SU-DHL-6 (cell line): ENCODE measurements around the gene ZNF175.

ENCODE experiments used
- H2AFZ ChIP-seq: fragments of 200-600 bp; sonication (generic); 2 replicates; pipeline ENCODE4 v1.6.1; 2014; ENCODE audit warnings: low read depth, mild to moderate bottlenecking, moderate library complexity, mixed read lengths, antibody characterized with exemption, low read length; ENCODE audit not compliant: severe bottlenecking
- H3F3A ChIP-seq: fragments of 200-600 bp; shearing (Covaris generic); 2 replicates; pipeline ENCODE4 v1.6.0; 2016; ENCODE audit warnings: antibody characterized with exemption, mild to moderate bottlenecking; ENCODE audit not compliant: insufficient read depth
- H3K27ac ChIP-seq: fragments of 200-600 bp; sonication (generic); 2 replicates; pipeline ENCODE4 v1.5.1; 2016; ENCODE audit warnings: low read depth, mild to moderate bottlenecking, low read length, moderate library complexity, mixed read lengths
- H3K27me3 ChIP-seq: fragments of 200-600 bp; sonication (generic), shearing (Covaris generic); 2 replicates; pipeline ENCODE4 v1.6.0; 2014; ENCODE audit warnings: mild to moderate bottlenecking, low read length
- H3K36me3 ChIP-seq: fragments of 200-600 bp; sonication (generic); 2 replicates; pipeline ENCODE4 v1.6.1; 2014; ENCODE audit warnings: mild to moderate bottlenecking, low read length, mixed read lengths
- H3K4me2 ChIP-seq: fragments of 300-600, 200-600 bp; shearing (Covaris generic), sonication (generic); 2 replicates; pipeline ENCODE4 v1.6.0; 2014; ENCODE audit warnings: low read length, low read depth, mild to moderate bottlenecking; ENCODE audit not compliant: poor library complexity, severe bottlenecking
- H3K4me3 ChIP-seq: fragments of 200-600 bp; sonication (generic); 2 replicates; pipeline ENCODE4 v1.5.1; 2014; ENCODE audit warnings: antibody characterized with exemption, low read length, mild to moderate bottlenecking, mixed read lengths; ENCODE audit not compliant: insufficient read depth, poor library complexity, severe bottlenecking
- H3K79me2 ChIP-seq: fragments of 200-600 bp; sonication (generic); 2 replicates; pipeline ENCODE4 v1.6.1; 2014; ENCODE audit warnings: mild to moderate bottlenecking, low read length, moderate library complexity; ENCODE audit not compliant: insufficient read depth
- H3K9ac ChIP-seq: fragments of 200-600 bp; sonication (generic); 2 replicates; pipeline ENCODE4 v1.7.0; 2014; ENCODE audit warnings: mild to moderate bottlenecking, low read length
- H3K9me2 ChIP-seq: fragments of 200-600 bp; sonication (generic); replicated peaks from 2 replicates; pipeline ENCODE4 v1.6.1; 2014; ENCODE audit warnings: low read length; ENCODE audit not compliant: insufficient read depth
- H3K9me3 ChIP-seq: fragments of 200-600 bp; sonication (generic); 2 replicates; pipeline ENCODE4 v1.6.1; 2014; ENCODE audit warnings: low read length, mixed read lengths; ENCODE audit not compliant: insufficient read depth
- H4K20me1 ChIP-seq: fragments of 200-600 bp; sonication (generic); 2 replicates; pipeline ENCODE4 v1.6.1; 2014; ENCODE audit warnings: low read depth, mild to moderate bottlenecking, antibody characterized with exemption, low read length, moderate library complexity, mixed read lengths
- CTCF ChIP-seq: fragments of 200-600 bp; sonication (generic); IDR thresholded peaks from one replicate; pipeline ENCODE4 v1.5.1; 2017; ENCODE audit warnings: antibody characterized with exemption, mild to moderate bottlenecking, low read length, moderate library complexity; ENCODE audit not compliant: insufficient read depth, poor library complexity, severe bottlenecking
- EZH2phosphoT487 ChIP-seq: fragments of 200-600 bp; sonication (generic), shearing (Covaris generic); conservative IDR thresholded peaks from 2 replicates; pipeline ENCODE4 v1.6.1; 2018; ENCODE audit warnings: mild to moderate bottlenecking, antibody characterized with exemption, low read length, moderate library complexity, mixed read lengths

Gene ZNF175

GRCh38 chr19:51568456-51568855, 2.6 kb upstream of the ZNF175 start:
- H3K9me2 ChIP-seq = no peaks in the 10 kb centered on the region
- no peaks in the 10 kb centered on the region for H3F3A ChIP-seq
- no peaks in the 10 kb centered on the region for H3K27me3 ChIP-seq
- no peak overlapping the region for H3K9ac ChIP-seq
- no peaks in the 10 kb centered on the region for H3K9me3 ChIP-seq
- H2AFZ ChIP-seq = no peak overlapping the region
- H3K36me3 ChIP-seq = no peaks in the 10 kb centered on the region
- H4K20me1 ChIP-seq = no peaks in the 10 kb centered on the region
- TF ChIP-seq EZH2phosphoT487 = no peak
- TF ChIP-seq CTCF = no peak
- H3K4me3 ChIP-seq = no peak overlapping the region
- no peak overlapping the region for H3K4me2 ChIP-seq
- H3K79me2 ChIP-seq = no peaks in the 10 kb centered on the region
- H3K27ac ChIP-seq = no peak overlapping the region

GRCh38 chr19:51571599-51571998, 516 bp downstream of the ZNF175 start:
- Histone ChIP-seq H3K79me2 (no peaks in the 10 kb centered on the region), H3K9me3 (no peaks in the 10 kb centered on the region), H3K9ac (no peak overlapping the region), H3K9me2 (no peaks in the 10 kb centered on the region), H4K20me1 (no peaks in the 10 kb centered on the region), H3K4me3 (no peak overlapping the region), H3K36me3 (no peaks in the 10 kb centered on the region), H3K27me3 (no peaks in the 10 kb centered on the region), H3K27ac (no peak overlapping the region), H2AFZ (no peak overlapping the region), H3F3A (no peaks in the 10 kb centered on the region), H3K4me2 (no peak overlapping the region)
- TF ChIP-seq EZH2phosphoT487 (no peak), CTCF (no peak)

- no peak overlapping the region for H3K4me2 ChIP-seq
- no peak overlapping the region for H3K4me3 ChIP-seq
- H3K27ac ChIP-seq = no peak overlapping the region
- H3K36me3 ChIP-seq = no peaks in the 10 kb centered on the region
- no peaks in the 10 kb centered on the region for H3K9me2 ChIP-seq
- H2AFZ ChIP-seq = no peak overlapping the region
- H3K27me3 ChIP-seq = no peaks in the 10 kb centered on the region
- TF ChIP-seq CTCF = no peak
- no peak for TF ChIP-seq EZH2phosphoT487
- no peaks in the 10 kb centered on the region for H3K9me3 ChIP-seq
- H4K20me1 ChIP-seq = no peaks in the 10 kb centered on the region
- H3K79me2 ChIP-seq = no peaks in the 10 kb centered on the region
- no peak overlapping the region for H3K9ac ChIP-seq
- no peaks in the 10 kb centered on the region for H3F3A ChIP-seq
Measured at GRCh38 chr19:51572410-51572809, 1.3 kb downstream of the ZNF175 start.
